Liver (tissue), 9 donors: Measurements from ENCODE around the gene RMI1. TPM values are rescaled to one million over a fixed set of nuclear protein-coding genes. Genes with fewer than 3 reads are reported as not detected.
A peak's percentile ranks its signal among the peaks of the same experiment; 100 is the strongest.

ENCODE experiments used
- DNase-seq: peaks from one replicate; pipeline ENCODE4 v3.0.0-alpha.2; 2017; ENCODE audit warnings: low spot score
- H3K27ac ChIP-seq, 2 donors: one replicate each; pipeline ENCODE4 v1.7.0; 2013; ENCODE audit warnings: inconsistent platforms in 2 of 2, low read length in 2 of 2, control low read depth in 1 of 2, low read depth in 1 of 2, mild to moderate bottlenecking in 1 of 2
- H3K27me3 ChIP-seq, 4 donors: one replicate each; pipeline versions ENCODE4 v1.6.1 to v1.7.0; 2013; ENCODE audit warnings: low read length in 3 of 4, inconsistent platforms in 1 of 4, mild to moderate bottlenecking in 1 of 4, moderate library complexity in 1 of 4; ENCODE audit not compliant: control insufficient read depth in 4 of 4, insufficient read depth in 4 of 4
- H3K36me3 ChIP-seq, 4 donors: one replicate each; pipeline versions ENCODE4 v1.6.1 to v1.7.0; 2013; ENCODE audit warnings: low read length in 3 of 4, mild to moderate bottlenecking in 3 of 4, low read depth in 1 of 4, moderate library complexity in 1 of 4; ENCODE audit not compliant: control insufficient read depth in 4 of 4, insufficient read depth in 3 of 4
- H3K4me1 ChIP-seq, 4 donors: one replicate each; pipeline versions ENCODE4 v1.6.1 to v1.7.0; 2013; ENCODE audit warnings: low read length in 3 of 4, mild to moderate bottlenecking in 3 of 4, moderate library complexity in 1 of 4; ENCODE audit not compliant: control insufficient read depth in 4 of 4, insufficient read depth in 4 of 4
- H3K4me3 ChIP-seq, 3 donors: one replicate each; pipeline versions ENCODE4 v1.6.1 to v1.7.0; 2013; ENCODE audit warnings: low read length in 3 of 3, control low read depth in 1 of 3, low read depth in 1 of 3, mild to moderate bottlenecking in 1 of 3
- H3K9ac ChIP-seq, 2 donors: one replicate each; pipeline ENCODE4 v1.7.0; 2013; ENCODE audit warnings: low read length in 2 of 2, mild to moderate bottlenecking in 2 of 2, moderate library complexity in 2 of 2, control low read depth in 1 of 2, low read depth in 1 of 2
- H3K9me3 ChIP-seq, 4 donors: one replicate each; pipeline versions ENCODE4 v1.6.1 to v1.7.0; 2013; ENCODE audit warnings: low read length in 3 of 4; ENCODE audit not compliant: control insufficient read depth in 4 of 4
- CTCF ChIP-seq: fragments of 150-350 bp; IDR thresholded peaks from 2 replicates; pipeline ENCODE4 v1.5.1; 2017; ENCODE audit warnings: improper control_type of control experiment, low read depth, low read length; ENCODE audit not compliant: missing input control
- EGR1 ChIP-seq, 2 donors: IDR thresholded peaks; 2 replicates each; pipeline ENCODE4 v1.6.1; 2016 to 2018; ENCODE audit warnings: antibody characterized with exemption in 2 of 2, low read depth in 2 of 2
- FOXA1 ChIP-seq: IDR thresholded peaks from 2 replicates; pipeline ENCODE4 v1.6.1; 2016; ENCODE audit warnings: antibody characterized with exemption
- FOXA2 ChIP-seq: IDR thresholded peaks from 2 replicates; pipeline ENCODE4 v1.6.1; 2016; ENCODE audit warnings: antibody characterized with exemption
- HNF4A ChIP-seq, 2 donors: conservative IDR thresholded peaks; 2 replicates each; pipeline ENCODE4 v1.6.1; 2016; ENCODE audit warnings: antibody characterized with exemption in 2 of 2, mild to moderate bottlenecking in 2 of 2
- HNF4G ChIP-seq: IDR thresholded peaks from 2 replicates; pipeline ENCODE4 v1.6.1; 2016; ENCODE audit warnings: antibody characterized with exemption
- JUND ChIP-seq, 2 donors: IDR thresholded peaks; 2 replicates each; pipeline ENCODE4 v1.6.1; 2016; ENCODE audit warnings: antibody characterized with exemption in 2 of 2
- NR2F2 ChIP-seq: IDR thresholded peaks from 2 replicates; pipeline ENCODE4 v1.6.1; 2016; ENCODE audit warnings: antibody characterized with exemption
- RAD21 ChIP-seq, 2 donors: IDR thresholded peaks; 2 replicates each; pipeline ENCODE4 v1.6.1; 2016; ENCODE audit warnings: antibody characterized with exemption in 2 of 2, mild to moderate bottlenecking in 2 of 2
- REST ChIP-seq: IDR thresholded peaks from 2 replicates; pipeline ENCODE4 v1.6.1; 2016; ENCODE audit warnings: antibody characterized with exemption, mild to moderate bottlenecking
- RXRA ChIP-seq, 2 donors: IDR thresholded peaks; 2 replicates each; pipeline ENCODE4 v1.6.1; 2017 to 2018; ENCODE audit warnings: antibody characterized with exemption in 2 of 2, mild to moderate bottlenecking in 1 of 2
- TAF1 ChIP-seq: conservative IDR thresholded peaks from 2 replicates; pipeline ENCODE4 v1.6.1; 2016; ENCODE audit warnings: antibody characterized with exemption, mild to moderate bottlenecking
- YY1 ChIP-seq: IDR thresholded peaks from 2 replicates; pipeline ENCODE4 v1.6.1; 2016; ENCODE audit warnings: antibody characterized with exemption, mild to moderate bottlenecking
- WGBS: extraction: QIAGEN DNeasy Blood & Tissue Kit; methylation state at CpG from one replicate; pipeline ENCODE4 v1.1.7; 2013; 5-methylcytosine and 5-hydroxymethylcytosine counted together
- polyA plus RNA-seq, 2 donors: library from polyadenylated mRNA; stranded (reverse) in 1 of 2; unstranded in 1 of 2; fragments of 200-250 nt in 1 of 2; fragments of >200 nt in 1 of 2; fragmentation: Nextera tagmentation in 1 of 2; extraction: Ambion mirVana in 1 of 2; gene quantifications; one replicate each; pipeline versions ENCODE4 v1.2.1 to v1.2.3, GENCODE V29; 2013 to 2015
- total RNA-seq, 2 donors: library from RNA; depleted of rRNA; stranded (reverse); fragments of >200 nt; gene quantifications; one replicate each; pipeline ENCODE4 v1.2.3, GENCODE V29; 2014
- TF ChIP-seq, protein P1 (sequence below): IDR thresholded peaks from 2 replicates; pipeline ENCODE4 v1.6.1; 2016; ENCODE audit warnings: antibody characterized with exemption
- TF ChIP-seq, protein P2 (sequence below): IDR thresholded peaks from 2 replicates; pipeline ENCODE4 v1.6.1; 2016; ENCODE audit warnings: antibody characterized with exemption
- TF ChIP-seq, protein P3 (sequence below): IDR thresholded peaks from 2 replicates; pipeline ENCODE4 v1.6.1; 2016; ENCODE audit warnings: antibody characterized with exemption
- donor health status: healthy.
- donor health status: healthy.
- donor health status: healthy.
- donor health status: healthy.
- donor health status: healthy.

The RMI1 gene
- total and polyA plus RNA-seq, 4 donors = 2.0 to 10.4 (median 4.0) TPM

DNA sequence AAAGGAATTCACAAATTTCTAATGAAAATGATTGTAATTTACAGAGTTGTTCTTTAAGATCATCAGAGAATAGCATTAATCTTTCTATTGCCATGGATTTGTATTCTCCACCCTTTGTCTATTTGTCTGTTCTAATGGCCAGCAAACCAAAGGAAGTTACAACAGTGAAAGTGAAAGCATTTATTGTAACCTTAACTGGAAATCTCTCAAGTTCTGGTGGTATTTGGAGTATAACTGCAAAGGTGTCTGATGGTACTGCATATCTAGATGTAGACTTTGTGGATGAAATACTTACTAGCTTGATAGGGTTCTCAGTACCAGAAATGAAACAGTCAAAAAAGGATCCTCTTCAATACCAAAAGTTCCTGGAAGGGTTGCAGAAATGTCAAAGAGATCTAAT, 21.7 kb downstream of the RMI1 start:
- peak overlapping the region in 1 of 2 donors; percentile 19 for H3K27ac ChIP-seq
- no peak for DNase-seq
- no peaks in the 10 kb centered on the region for H3K27me3 ChIP-seq
- no peak overlapping the region for H3K9ac ChIP-seq
- TF ChIP-seq REST = no peak
- TF ChIP-seq RAD21 (IDR thresholded peaks at IDR 0.05) = peak in 1 of 2 donors; percentile 35
- H3K4me3 ChIP-seq = peak overlapping the region in 1 of 3 donors; percentile 17
- no peaks in the 10 kb centered on the region for H3K9me3 ChIP-seq
- peaks cover 0 to 5% (median 2%) of the 10 kb centered on the region in 4 donors for H3K4me1 ChIP-seq
- H3K36me3 ChIP-seq = no peaks in the 10 kb centered on the region

- H3K4me1 ChIP-seq = peaks cover 0 to 5% (median 2%) of the 10 kb centered on the region in 4 donors
- no peak overlapping the region for H3K4me3 ChIP-seq
- H3K27ac ChIP-seq = no peak overlapping the region
- H3K36me3 ChIP-seq = no peaks in the 10 kb centered on the region
- no peaks in the 10 kb centered on the region for H3K9me3 ChIP-seq
- DNase-seq = no peak
- 95% methylated on average over 3 of the region's 3 CpGs for WGBS
- no peak overlapping the region for H3K9ac ChIP-seq
- H3K27me3 ChIP-seq = no peaks in the 10 kb centered on the region
- no peak for TF ChIP-seq RAD21 (IDR thresholded peaks at IDR 0.05)
- TF ChIP-seq, protein P1, sequence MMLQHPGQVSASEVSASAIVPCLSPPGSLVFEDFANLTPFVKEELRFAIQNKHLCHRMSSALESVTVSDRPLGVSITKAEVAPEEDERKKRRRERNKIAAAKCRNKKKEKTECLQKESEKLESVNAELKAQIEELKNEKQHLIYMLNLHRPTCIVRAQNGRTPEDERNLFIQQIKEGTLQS = no peak
- TF ChIP-seq, protein P2, sequence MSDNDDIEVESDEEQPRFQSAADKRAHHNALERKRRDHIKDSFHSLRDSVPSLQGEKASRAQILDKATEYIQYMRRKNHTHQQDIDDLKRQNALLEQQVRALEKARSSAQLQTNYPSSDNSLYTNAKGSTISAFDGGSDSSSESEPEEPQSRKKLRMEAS = no peak
Measured at GRCh38 chr9:84003246-84003645, 22.6 kb downstream of the RMI1 start.

DNA sequence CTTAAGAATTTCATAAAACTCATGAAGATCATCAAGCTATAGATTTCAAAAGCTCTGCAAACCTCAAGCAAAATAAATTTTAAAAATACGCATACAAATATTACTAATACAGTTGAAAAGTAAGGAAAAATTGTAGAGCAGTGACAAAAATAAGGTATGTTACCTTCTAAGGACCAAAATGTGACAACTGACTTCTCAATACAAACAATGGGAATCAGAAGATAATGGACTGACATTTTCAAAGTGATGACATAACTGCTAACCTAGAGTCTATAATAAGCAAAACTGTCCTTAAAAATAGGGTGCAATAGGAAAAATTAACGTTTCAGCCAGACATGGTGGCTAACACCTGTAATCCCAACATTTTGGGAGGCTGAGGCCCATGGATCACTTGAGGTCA, 27.1 kb downstream of the RMI1 start:
- H3K36me3 ChIP-seq = no peaks in the 10 kb centered on the region
- peaks cover 0 to under 1% (median 0%) of the 10 kb centered on the region in 4 donors for H3K4me1 ChIP-seq
- H3K27me3 ChIP-seq = no peaks in the 10 kb centered on the region
- 97% methylated on average over 2 of the region's 2 CpGs for WGBS
- H3K9ac ChIP-seq = no peak overlapping the region
- no peak overlapping the region for H3K27ac ChIP-seq
- DNase-seq = no peak
- no peaks in the 10 kb centered on the region for H3K9me3 ChIP-seq
- no peak overlapping the region for H3K4me3 ChIP-seq
- TF ChIP-seq TAF1 (no peak), EGR1 (IDR thresholded peaks at IDR 0.05; ENCODE audit: low read depth in 2 of 2) (no peak), HNF4G (no peak), CTCF (no peak), YY1 (no peak), FOXA1 (no peak), REST (no peak), JUND (IDR thresholded peaks at IDR 0.05) (no peak), NR2F2 (no peak), RXRA (IDR thresholded peaks at IDR 0.05) (no peak), HNF4A (conservative IDR thresholded peaks at IDR 0.05) (no peak), FOXA2 (no peak)
- TF ChIP-seq, protein P2 = no peak
- TF ChIP-seq, protein P3, sequence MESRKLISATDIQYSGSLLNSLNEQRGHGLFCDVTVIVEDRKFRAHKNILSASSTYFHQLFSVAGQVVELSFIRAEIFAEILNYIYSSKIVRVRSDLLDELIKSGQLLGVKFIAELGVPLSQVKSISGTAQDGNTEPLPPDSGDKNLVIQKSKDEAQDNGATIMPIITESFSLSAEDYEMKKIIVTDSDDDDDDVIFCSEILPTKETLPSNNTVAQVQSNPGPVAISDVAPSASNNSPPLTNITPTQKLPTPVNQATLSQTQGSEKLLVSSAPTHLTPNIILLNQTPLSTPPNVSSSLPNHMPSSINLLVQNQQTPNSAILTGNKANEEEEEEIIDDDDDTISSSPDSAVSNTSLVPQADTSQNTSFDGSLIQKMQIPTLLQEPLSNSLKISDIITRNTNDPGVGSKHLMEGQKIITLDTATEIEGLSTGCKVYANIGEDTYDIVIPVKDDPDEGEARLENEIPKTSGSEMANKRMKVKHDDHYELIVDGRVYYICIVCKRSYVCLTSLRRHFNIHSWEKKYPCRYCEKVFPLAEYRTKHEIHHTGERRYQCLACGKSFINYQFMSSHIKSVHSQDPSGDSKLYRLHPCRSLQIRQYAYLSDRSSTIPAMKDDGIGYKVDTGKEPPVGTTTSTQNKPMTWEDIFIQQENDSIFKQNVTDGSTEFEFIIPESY = no peak
- TF ChIP-seq, protein P1 = no peak
